A204.1 (cell line): ENCODE data around the gene SERPINH1.
"Not testable (repeated sequence)": the region's sequence is repeated elsewhere in the genome, so short reads cannot be mapped to it uniquely, and the experiment has no call there.

Experiments used
- FAIRE-seq: peaks from 2 replicates; lab custom pipeline; 2012; peaks lifted over from hg19 to GRCh38; lab: Jason Lieb, UNC

The SERPINH1 gene

DNA sequence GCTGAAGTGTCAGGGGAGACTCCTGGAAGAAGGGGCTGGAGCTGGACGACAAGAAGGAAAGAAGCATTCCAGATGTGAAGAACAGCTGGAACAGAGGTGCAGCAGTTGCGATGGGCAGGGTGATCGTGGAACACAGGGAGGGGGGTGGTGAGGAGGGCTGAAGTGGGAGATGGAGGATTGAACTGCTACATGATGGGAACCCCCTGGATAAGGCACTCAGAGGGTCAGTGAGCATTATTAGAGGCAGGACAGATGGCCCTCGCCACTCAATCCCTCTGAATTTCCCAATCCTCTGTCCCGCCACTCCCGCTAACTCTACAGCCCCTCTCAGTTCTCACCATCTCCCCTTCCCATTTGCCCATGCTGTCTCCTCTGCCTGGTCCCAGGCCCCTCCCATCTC is 14.0 kb downstream of the SERPINH1 start:
- no peak for FAIRE-seq

DNA sequence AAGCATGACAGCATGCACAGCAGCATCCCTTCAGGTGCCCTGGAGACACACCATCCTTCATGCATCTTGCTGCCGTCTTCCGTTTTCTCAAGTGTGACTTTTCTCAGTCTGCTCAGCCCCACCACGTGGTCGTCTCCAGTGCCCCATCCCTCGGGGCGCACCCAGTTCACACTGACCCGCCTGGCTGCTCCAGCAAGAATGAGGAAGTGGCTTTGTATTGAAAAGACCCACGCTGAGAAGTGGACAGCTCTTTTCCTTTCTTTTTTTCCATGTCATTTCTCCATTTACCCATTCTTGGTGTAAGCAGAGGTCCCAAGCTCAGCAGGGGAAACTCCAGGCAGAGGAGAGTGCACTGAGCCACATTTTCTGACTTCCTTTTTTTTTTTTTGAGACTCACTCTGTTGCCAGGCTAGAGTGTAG is 14.5 kb downstream of the SERPINH1 start:
- no peak for FAIRE-seq

DNA sequence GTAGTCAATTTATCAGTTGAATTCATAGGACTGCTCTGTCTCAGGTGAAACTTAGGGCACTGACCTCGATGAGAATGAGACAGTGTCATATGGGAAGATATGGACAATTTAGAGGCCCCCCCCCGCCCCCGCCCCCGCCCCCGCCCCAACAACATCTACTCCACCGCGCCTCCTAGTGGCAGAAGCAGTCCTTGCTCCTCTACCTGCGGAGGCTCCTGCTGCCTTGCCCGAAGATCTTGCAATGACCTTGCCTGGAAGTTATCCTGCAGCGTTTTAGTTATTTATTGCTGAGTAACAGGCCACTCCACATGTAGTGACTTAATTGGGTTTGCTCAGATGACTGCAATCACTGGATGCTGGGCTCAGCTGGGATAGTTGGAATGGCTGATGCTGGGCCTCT is 15.2 kb downstream of the SERPINH1 start:
- no peak for FAIRE-seq

DNA sequence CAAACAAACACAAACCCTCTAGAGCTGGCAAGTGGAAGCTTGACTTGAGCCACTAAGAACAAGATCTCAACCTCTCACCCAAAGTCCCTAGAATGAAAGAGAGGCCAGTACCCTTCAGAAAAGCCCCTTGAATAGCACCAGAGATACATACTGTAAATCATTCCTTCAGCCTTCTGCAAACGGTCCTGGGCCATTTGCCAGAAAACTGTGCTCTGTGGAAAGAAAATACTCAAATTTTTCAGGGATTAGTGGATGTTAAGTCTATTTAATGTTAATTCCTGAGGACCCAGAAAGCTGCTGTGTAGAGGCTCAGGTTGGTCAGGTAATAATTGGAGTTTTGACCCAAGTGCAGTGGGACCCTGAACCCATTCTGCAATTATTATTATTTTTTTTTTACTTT is 16.9 kb downstream of the SERPINH1 start:
- no peak for FAIRE-seq

DNA sequence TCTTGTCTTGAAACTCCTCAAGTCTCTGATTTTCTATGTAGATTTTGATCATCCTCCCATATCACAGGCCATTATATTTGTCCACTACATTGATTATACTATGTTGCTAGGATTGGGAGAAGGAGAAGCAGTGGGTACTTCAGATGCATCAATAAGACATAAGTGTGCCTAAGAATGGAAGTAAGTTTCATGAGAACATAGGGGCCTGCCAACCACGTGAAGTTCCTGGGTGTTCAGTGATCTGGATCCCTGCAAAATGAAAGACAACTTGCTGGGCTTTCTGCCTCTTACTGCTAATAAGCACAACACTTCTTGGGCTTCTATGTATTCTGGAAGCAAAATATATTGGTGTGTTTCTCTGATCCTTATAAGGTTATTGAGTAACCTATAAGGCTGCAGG is 17.8 kb downstream of the SERPINH1 start:
- FAIRE-seq: no peak

DNA sequence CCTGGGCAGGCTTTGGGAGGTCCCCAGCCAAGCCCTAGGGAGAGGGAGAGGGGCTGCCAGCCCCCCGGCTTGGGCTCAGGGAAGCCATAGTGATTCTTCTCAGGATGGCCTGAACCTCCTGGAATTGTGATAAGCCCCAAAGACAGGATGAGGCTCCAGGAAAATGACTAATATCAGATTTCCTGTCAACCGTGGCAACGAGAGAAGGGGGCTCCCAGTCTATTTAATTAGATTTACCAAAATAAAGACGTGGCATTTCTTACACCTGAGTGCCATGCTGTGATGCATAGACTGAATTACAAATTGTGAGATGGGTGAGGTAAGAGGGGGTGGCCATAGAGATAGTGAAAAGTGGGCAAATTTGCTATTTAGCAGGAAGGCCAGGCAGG is 20.4 kb downstream of the SERPINH1 start:
- FAIRE-seq: no peak

DNA sequence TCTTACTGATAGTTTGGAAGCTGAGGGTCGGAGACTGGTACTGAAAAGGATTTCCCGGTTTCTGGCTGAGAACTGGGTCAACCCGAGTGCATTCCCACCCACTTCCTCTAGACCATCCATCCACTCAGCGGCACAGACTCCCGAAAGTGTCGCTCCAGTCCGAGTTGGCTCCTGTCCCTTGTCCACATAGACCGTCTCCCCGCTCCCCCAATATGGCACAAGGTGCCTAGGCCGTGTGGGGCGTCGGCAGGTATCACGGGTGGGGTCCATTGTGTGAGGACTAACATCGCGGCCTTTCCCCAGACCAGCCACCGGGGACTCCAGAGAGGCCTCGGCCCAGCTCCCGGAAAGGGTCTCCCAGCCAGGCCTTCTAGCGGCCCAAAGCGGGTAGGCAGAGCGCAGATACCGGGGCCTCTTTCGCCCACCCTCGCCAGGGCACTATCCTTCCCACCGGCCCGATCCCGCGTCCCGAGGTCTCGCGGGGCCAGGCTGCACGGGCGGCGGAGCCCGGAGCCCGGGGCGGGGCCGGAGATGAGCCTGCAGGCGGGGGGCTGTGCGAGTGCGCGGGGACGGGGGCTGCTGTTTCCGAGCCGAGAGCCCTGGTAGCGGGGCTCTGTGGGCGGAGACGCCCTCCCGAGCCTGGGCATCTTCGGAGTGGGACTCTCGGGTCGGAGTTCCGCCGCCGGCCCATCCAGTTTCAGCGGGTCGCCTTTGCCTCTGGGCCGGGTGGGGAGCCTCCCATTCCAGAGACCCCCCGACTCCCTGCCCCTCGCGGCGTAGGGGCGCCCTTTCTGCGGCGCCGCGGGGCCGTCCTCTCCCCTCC is 21.1 kb downstream of the SERPINH1 start:
- FAIRE-seq: no peak

DNA sequence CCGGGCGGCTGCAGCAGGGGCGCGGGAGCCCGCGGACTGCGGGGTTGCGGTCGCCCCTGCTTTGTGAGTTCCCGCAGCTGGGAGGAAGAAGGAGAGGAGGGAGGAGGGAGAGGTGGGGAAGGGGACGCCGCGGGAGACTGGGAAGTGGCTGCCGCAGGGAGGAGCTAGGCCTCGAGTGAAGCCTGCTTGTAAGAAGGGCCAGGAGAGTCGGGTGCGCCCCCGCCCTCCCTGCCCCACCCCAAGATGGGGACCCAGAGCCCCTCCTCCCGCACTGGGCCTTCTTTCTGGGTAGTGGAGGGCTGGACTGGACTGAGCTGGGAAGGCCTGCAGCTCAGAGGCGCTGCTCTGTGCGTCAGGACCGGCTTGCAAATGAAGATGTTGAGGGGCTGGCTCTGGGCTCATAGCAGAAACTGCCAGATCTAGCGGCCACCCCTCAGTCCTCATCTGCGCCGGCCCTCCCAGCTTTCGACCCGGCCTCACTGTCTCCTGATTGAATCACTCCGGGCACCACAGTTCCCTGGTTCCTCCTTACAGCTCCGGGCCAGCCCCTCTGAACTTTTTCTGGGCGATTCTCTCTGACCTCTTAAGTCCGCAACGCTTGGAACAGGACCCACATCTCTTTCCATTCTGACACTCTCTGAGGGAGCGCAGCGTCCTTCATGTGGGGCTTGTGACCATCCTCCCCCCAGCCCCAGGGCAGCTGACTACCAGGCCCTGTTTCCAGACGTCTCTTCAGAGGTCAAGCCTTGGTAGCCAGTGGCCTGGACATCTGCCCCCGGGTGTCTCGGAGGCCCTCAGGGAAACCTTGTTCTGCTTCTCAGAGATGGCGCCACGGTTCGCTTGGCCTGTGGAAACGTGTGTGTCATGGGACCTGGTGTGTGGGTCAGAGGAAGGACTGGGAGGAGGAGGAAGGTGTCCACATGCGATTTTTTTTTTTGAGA is 21.9 kb downstream of the SERPINH1 start:
- no peak for FAIRE-seq

DNA sequence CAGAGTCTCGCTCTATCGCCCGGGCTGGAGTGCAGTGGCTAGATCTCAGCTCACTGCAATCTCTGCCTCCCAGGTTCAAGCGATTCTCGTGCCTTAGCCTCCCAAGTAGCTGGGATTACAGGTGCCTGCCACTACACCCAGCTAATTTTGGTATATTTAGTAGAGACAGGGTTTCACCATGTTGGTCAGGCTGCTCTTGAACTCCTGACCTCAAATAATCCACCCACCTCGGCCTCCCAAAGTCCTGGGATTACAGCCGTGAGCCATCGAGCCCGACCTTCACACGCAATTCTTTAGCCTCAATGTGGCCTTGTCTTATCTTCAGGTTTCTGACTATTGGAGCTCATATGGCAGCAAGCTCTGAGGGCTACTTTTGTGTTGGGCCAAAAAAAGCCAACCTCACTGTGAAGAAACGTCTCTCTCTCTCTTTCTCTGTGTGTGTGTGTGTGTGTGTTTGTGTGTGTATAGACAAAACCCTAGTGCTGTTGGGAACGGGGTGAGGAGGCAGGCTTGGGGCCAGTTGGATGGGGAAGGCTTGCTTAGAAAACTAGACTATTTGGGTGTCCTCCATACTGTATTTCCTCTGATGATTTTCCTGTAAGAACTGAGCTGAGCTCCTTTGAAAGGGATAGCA is 22.7 kb downstream of the SERPINH1 start:
- not testable (repeated sequence) for FAIRE-seq

DNA sequence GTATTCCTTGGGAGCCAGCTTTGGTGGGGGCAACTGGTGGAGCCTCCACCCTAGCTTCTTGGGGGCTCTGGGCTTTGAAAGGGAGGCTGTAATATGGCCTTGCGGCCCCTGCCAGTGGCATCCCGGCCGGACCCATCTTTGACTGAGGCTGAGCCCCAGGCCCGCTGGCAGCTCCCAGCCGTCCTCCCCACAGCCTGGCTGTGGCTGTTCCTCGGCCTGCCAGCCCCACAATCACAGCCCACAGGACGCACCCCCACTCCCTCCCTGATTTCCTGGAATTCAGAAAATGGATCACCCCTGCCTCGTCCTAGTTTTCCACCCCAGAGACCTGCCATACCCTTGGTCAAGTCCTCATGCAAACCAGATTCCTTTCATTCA is 23.2 kb downstream of the SERPINH1 start:
- no peak for FAIRE-seq

DNA sequence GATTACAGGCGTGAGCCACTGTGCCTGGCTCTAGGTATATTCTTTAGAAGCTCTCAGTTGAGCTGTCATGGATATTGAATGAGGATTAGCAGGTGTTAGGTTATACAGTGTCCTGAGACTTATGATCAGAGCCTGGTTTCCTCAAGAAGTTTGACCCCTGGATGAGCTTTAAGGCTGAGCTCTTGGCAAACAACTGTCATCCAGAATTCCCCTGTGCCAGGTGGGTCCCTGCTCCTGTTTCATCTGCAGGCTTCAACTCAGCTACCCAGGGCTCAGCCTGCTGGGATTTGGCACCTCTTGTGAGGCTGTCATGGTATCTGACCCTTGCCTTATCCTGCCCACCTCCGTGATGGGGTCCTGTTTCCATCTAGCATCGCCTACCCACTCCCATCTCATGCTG is 24.3 kb downstream of the SERPINH1 start:
- FAIRE-seq: no peak

DNA sequence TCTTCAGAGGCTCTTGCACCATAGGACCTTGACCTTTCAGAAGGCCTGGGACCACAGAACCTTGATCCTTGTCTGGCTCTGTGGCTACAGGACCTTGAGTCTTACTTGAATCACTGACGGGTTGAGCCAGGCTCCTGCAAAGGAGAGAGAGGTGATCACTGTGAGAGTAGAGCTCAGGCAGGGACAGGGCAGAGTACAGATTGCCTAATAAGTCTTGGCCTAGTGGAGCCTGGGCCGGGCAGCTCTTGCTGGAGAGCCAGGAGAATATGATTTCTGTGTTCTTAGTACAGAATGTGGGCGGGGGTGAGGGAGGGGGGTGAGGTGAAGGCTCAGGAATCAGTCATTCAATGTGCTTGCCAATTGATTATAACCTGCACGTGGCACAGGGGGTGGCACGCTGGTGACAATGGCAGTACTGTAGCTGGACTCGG is 26.0 kb downstream of the SERPINH1 start:
- no peak for FAIRE-seq

DNA sequence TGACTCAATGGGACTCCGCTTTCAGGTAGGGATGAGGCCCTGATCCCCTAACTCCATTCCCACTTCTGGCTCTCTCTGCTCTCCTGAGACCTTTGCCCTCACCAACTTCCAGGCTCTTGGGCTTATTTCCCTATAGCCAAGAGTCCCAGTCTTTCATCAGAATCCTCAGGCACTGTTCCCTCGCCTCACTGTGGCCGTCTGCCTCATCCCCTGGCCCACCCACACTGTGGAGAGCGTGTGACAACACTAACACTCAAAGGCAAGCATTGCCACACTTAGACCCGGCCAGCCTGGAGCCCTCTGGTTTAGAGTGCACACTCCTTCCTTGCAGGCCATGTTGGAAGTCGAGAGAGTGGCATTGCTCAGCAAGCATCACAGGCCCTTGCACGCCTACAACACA is 27.0 kb downstream of the SERPINH1 start:
- no peak for FAIRE-seq

DNA sequence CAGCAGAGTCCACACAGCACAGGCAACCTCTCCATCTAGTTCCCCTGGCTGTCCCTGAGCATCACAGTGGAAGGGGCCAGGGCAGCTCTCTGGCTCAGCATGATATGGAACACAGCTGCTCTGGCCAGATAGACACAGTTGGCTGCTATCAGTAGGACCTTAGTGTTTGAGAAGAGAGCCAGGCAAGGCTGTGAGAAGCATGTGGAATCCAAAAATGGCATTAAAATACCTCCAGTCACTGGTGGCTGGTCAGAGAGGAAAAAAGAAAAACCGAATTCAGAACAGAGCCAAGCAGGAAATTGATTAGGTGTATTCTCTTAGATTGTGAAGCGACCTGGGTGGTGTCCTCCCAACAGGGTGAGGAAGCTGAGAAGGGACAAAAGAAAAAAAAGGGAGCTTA is 27.9 kb downstream of the SERPINH1 start:
- no peak for FAIRE-seq

DNA sequence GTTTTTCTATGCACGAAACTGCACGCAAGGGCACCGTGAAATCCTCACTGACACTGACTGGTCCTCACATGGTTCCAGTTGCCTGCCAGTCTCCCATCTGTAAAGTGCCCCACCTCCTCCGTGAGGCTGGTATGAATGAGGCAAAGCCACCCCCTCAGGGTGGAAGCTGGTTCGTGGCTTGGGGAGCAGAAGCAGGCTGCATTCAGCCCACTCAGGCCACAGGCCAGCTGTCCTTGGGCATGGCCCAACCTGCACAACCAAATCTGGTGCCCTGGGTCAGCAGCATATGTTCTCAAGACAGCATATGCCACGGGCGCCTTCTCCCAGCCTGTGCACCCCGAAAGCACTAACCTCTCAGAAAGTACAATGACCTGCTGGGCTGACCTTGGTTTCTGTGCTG is 29.3 kb downstream of the SERPINH1 start:
- no peak for FAIRE-seq

DNA sequence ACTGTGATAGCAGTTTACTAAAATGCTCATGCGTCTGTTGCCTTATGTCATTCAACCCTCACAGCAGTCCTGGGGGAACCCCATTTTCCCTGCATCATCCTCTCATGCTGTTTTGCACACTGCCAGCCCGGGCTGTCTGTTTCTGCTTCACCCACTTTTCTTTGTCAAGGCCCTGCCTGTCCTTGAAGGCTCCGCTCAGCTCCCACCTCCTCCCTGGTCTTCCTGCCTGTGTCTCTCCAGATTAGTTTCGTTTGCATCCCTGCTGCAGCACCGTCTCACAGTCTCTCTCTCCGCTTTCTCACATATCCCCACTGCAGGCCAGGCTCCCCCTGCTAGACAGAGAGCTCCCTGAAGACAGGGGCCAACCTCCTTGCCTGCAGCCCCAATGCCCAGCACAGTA is 29.9 kb downstream of the SERPINH1 start:
- FAIRE-seq: no peak

DNA sequence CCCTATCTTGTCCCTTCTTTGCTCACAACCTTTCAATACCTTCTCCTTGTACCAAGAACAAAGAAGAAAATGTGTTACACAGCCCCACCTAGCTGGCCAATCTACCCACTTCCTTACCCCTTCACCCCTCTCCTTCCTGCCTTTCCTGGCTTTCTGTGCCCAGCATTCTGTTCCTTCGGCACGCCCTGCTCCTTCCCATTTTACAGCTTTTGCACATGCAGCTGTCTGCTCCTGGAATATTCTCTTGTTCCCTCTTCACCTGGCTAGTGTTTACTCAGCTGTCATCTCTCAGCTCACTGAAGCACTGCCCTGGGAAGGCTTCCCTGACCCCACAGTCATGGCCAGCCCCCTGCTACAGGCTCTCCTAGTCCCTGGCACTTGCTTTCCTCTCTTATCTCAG is 30.7 kb downstream of the SERPINH1 start:
- no peak for FAIRE-seq

DNA sequence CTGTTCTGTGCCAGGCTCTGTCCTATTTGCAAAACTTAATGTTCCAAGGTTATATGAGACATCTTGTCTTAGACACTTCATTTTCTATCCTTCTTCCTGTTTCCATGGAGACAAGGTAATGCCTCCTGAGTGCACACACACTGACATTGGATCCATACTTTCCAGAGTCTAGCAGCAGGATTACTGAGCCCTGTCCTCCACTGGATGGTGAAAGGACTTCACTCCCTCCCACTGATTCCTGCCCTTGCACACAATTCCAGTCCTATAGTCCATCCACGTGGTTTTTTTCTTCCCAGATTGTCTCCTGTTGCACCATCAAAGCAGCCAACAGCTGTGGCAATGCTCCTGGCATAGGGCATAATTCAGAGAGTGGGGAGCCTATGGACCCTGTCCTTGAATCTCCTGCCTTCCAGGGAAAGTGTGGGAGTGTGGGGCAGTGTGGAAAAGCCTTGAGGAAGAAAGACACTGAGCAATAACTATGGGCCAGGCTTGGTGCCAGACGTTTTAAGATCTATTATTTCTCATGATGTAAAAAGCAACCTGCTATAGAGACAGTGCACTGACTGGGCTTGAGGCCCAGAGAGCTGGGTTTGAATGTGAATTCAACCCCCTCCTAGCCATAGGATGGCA is 31.3 kb downstream of the SERPINH1 start:
- no peak for FAIRE-seq

DNA sequence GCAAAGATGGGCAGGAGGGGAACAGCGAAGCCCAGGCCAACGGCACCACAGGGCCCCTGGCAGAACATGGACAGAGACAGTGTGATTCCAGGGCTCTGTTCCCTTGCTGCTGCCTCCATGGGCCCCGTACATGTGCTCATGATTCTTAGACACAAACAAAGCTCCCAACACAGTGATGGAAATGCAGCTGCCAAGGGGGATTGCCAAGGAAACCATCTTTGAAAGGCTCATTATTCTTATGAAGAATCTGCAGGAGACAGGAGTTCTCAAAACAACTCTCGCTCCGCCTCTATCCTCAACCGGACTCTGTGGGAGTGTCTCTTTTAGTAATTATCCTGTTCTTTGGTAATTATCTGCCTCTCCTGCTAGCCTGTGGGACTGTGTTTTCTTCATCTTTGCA is 32.2 kb downstream of the SERPINH1 start:
- no peak for FAIRE-seq

DNA sequence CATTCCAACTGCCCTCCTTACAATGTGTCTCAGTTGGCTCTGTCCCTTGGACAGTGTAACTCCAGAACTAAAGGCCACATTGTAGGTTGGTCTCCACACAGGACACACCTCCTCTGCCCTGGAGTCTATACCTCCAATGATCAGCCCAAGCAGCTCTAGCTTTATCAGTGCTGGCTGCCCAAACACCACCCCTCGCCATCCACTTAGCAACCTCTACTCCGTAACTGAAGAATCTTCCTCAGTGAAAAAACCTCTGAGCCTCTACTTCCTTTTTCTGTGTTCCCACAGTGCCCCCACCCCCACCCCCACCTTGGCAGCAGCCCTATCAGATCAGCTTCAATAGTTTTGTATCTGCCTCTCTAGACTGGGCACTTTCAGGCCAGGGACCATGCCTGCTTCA is 33.4 kb downstream of the SERPINH1 start:
- no peak for FAIRE-seq

DNA sequence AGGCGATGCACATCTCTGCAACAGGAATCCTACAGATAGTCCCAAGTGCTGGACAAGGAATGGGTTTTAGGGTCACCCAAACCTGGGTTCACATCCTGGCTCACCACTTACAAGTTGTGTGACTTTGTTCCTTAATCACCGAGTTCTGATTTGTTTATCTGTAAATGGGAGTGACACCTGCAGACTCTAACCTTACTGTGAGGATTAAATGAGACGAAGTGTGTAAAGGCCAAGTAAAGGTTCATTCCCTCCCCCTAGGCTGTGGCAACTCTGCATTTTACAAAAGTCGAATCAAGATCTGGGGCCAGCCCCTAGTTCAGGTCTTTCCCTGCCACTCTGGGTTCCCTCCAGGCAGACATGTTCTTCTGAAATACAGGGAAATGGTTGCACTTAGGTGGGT is 34.9 kb downstream of the SERPINH1 start:
- no peak for FAIRE-seq

DNA sequence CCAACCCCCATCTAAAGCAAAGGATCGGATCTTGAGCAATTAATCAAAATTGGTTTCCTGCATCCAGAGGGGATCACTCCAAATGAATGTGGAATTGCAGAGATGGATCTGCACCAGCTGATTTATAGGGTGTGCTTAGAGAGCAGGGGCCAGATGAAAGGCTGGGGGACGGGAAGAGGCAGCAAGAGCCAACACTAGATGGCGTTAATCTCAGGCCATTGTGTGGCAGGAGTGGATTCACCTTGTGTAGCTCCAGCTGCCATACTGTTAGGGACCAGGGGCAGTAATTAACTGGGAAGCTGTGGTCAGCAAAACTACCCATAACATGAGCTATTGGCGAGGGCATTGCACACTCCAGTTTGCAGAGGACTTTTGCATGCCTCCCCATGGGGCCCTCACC is 35.6 kb downstream of the SERPINH1 start:
- FAIRE-seq: no peak

DNA sequence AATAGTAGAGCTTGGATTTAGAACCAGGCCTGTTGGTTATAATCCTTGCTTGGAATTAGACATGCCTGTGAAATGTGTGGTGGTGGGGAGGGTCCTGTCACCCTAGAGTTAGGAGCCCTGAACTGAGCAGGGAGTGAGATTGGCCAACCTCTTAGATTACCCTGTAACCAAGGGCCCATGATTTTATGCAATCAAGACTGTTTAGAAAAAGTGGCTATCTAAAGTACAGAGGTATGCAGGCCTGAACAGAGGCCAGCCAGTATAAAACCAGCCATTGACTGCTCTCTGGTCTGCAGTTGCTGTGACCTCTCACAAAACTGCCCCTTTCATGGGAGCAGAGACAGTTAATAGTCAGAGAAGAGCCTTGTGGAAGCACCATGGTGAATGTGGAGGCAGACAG is 36.2 kb downstream of the SERPINH1 start:
- no peak for FAIRE-seq
